Thyroid gland (tissue), 4 donors: Measurements from ENCODE around the gene MYO10. TPM values are rescaled to one million over a fixed set of nuclear protein-coding genes. Genes with fewer than 3 reads are reported as not detected.

Experiments used
- DNase-seq, 2 donors: peaks; one replicate each; pipeline ENCODE4 v3.0.0-alpha.2; 2019
- H3K27ac ChIP-seq, 3 donors: fragments of 200-600 bp; sonication (generic); 1 replicate in 2 of 3; 2 replicates in 1 of 3; pipeline ENCODE4 v1.5.1; 2016 to 2019; ENCODE audit warnings: mild to moderate bottlenecking in 1 of 3, moderate library complexity in 1 of 3
- H3K27me3 ChIP-seq: fragments of 200-600 bp; sonication (generic); one replicate; pipeline ENCODE4 v1.5.1; 2019
- H3K36me3 ChIP-seq, 2 donors: fragments of 200-600 bp; sonication (generic); one replicate each; pipeline ENCODE4 v1.5.1; 2016 to 2019
- H3K4me1 ChIP-seq, 2 donors: fragments of 200-600 bp; sonication (generic); one replicate each; pipeline ENCODE4 v1.5.1; 2017 to 2019
- H3K4me3 ChIP-seq, 3 donors: fragments of 200-600 bp; sonication (generic); replicated peaks in 1 of 3; 1 replicate in 2 of 3; 2 replicates in 1 of 3; pipeline ENCODE4 v1.5.1; 2016; ENCODE audit warnings: mild to moderate bottlenecking in 1 of 3
- H3K9me3 ChIP-seq: fragments of 200-600 bp; sonication (generic); one replicate; pipeline ENCODE4 v1.5.1; 2017
- CTCF ChIP-seq, 6 experiments: fragments of 200-600 bp in 3 of 6; fragments of 450-650 bp in 3 of 6; sonication (generic) in 3 of 6; IDR thresholded peaks; one replicate each; pipeline ENCODE4 v1.5.1; 2016 to 2019; ENCODE audit warnings: antibody characterized with exemption in 6 of 6, mild to moderate bottlenecking in 2 of 6, inconsistent platforms in 1 of 6, moderate library complexity in 1 of 6
- POLR2A ChIP-seq, 2 donors: fragments of 450-650 bp; IDR thresholded peaks; one replicate each; pipeline ENCODE4 v1.6.1; 2017; ENCODE audit warnings: antibody characterized with exemption in 2 of 2, mild to moderate bottlenecking in 2 of 2, moderate library complexity in 1 of 2
- WGBS, 2 donors: methylation state at CpG; one replicate each; pipeline ENCODE4 v1.1.5; 2017; 5-methylcytosine and 5-hydroxymethylcytosine counted together
- intact Hi-C: fragments of 100-400 bp; cut with DNase I; formaldehyde crosslinking; loops from one replicate; pipeline ENCODE4 v1.15.1; 2023
- total RNA-seq, 4 donors: library from RNA; depleted of rRNA; stranded (reverse); fragments of >200 nt; gene quantifications; one replicate each; pipeline ENCODE4 v1.2.3, GENCODE V29; 2016

Gene MYO10
- total RNA-seq, 4 donors from 2014 or later: 49.2 to 89.6 (median 71.0) TPM

- TF ChIP-seq CTCF (IDR thresholded peaks at IDR 0.05) (no peak), POLR2A (IDR thresholded peaks at IDR 0.05) (no peak)
- no peaks in the 10 kb centered on the region for H3K27me3 ChIP-seq
- H3K27ac ChIP-seq: peak overlapping the region in 2 of 3 donors; percentile 45 to 56
- no peaks in the 10 kb centered on the region for H3K9me3 ChIP-seq
- H3K4me1 ChIP-seq: peaks cover 35 to 55% of the 10 kb centered on the region in 2 donors
- intact Hi-C loops: no loop called here
- no peaks in the 10 kb centered on the region for H3K36me3 ChIP-seq
- no peak overlapping the region for H3K4me3 ChIP-seq
- WGBS, 2 donors: 55 to 56% methylated on average over 5 of the region's 5 CpGs
- DNase-seq: no peak
Measured at GRCh38 chr5:16889972-16890519, 46.0 kb downstream of the MYO10 start.

- no peaks in the 10 kb centered on the region for H3K27me3 ChIP-seq
- no peak for DNase-seq
- intact Hi-C loops: no loop called here
- H3K36me3 ChIP-seq: no peaks in the 10 kb centered on the region
- peak overlapping the region; percentile 34 to 56 (median 45) for H3K27ac ChIP-seq
- WGBS, 2 donors: 86 to 87% methylated on average over 8 of the region's 8 CpGs
- H3K4me1 ChIP-seq: peaks cover 35 to 55% of the 10 kb centered on the region in 2 donors
- no peak for TF ChIP-seq POLR2A (IDR thresholded peaks at IDR 0.05)
- peak in 1 of 6 experiments; percentile 11 for TF ChIP-seq CTCF (IDR thresholded peaks at IDR 0.05)
- no peak overlapping the region for H3K4me3 ChIP-seq
- no peaks in the 10 kb centered on the region for H3K9me3 ChIP-seq
Measured at GRCh38 chr5:16889203-16889971, 46.7 kb downstream of the MYO10 start.

GRCh38 chr5:16888694-16889124 lies 47.4 kb downstream of the MYO10 start:
- Histone ChIP-seq H3K4me1 (peaks cover 35 to 55% of the 10 kb centered on the region in 2 donors), H3K4me3 (no peak overlapping the region), H3K9me3 (no peaks in the 10 kb centered on the region), H3K36me3 (no peaks in the 10 kb centered on the region), H3K27me3 (no peaks in the 10 kb centered on the region), H3K27ac (peak overlapping the region in 2 of 3 donors; percentile 45 to 56)
- no peak for TF ChIP-seq POLR2A (IDR thresholded peaks at IDR 0.05)
- no peak for TF ChIP-seq CTCF (IDR thresholded peaks at IDR 0.05)
- WGBS, 2 donors: 73 to 77% methylated on average over 3 of the region's 3 CpGs
- intact Hi-C loops: no loop called here
- DNase-seq: no peak

GRCh38 chr5:16886793-16887345 lies 49.2 kb downstream of the MYO10 start:
- H3K27me3 ChIP-seq: no peaks in the 10 kb centered on the region
- TF ChIP-seq CTCF (IDR thresholded peaks at IDR 0.05) (no peak), POLR2A (IDR thresholded peaks at IDR 0.05) (no peak)
- intact Hi-C loops: no loop called here
- no peak for DNase-seq
- H3K4me1 ChIP-seq: peaks cover 37 to 60% of the 10 kb centered on the region in 2 donors
- no peaks in the 10 kb centered on the region for H3K36me3 ChIP-seq
- no peaks in the 10 kb centered on the region for H3K9me3 ChIP-seq
- no peak overlapping the region for H3K27ac ChIP-seq
- no peak overlapping the region for H3K4me3 ChIP-seq
- 90 to 98% methylated on average over 8 of the region's 8 CpGs for WGBS, 2 donors

- Histone ChIP-seq H3K36me3 (no peaks in the 10 kb centered on the region), H3K27ac (no peak overlapping the region), H3K9me3 (no peaks in the 10 kb centered on the region), H3K4me1 (peaks cover 41 to 62% of the 10 kb centered on the region in 2 donors), H3K27me3 (no peaks in the 10 kb centered on the region), H3K4me3 (no peak overlapping the region)
- 80 to 81% methylated on average over 7 of the region's 7 CpGs for WGBS, 2 donors
- intact Hi-C loops: no loop called here
- DNase-seq: no peak
- TF ChIP-seq CTCF (IDR thresholded peaks at IDR 0.05) (no peak), POLR2A (IDR thresholded peaks at IDR 0.05) (no peak)
Measured at GRCh38 chr5:16886366-16886736, 49.7 kb downstream of the MYO10 start.
